Mesothelial cell of epicardium (in vitro differentiated cells): ENCODE data around the gene ZNF570. TPM values are rescaled to one million over a fixed set of nuclear protein-coding genes. Genes with fewer than 3 reads are reported as not detected.

ENCODE experiments used
- DNase-seq, 2 experiments: peaks; one replicate each; pipeline ENCODE4 v3.0.0; 2021; ENCODE audit warnings: low spot score in 2 of 2; ENCODE audit not compliant: unreplicated experiment in 2 of 2
- H3K27ac Mint-ChIP-seq: 2 replicates; pipeline ENCODE4 v1.8.0; 2021; ENCODE audit warnings: mixed read lengths
- H3K27me3 Mint-ChIP-seq: 2 replicates; pipeline ENCODE4 v1.8.0; 2021; ENCODE audit warnings: low read depth, mixed read lengths
- H3K36me3 Mint-ChIP-seq: 2 replicates; pipeline ENCODE4 v1.8.0; 2021; ENCODE audit warnings: mixed read lengths
- H3K4me1 Mint-ChIP-seq: 2 replicates; pipeline ENCODE4 v1.8.0; 2021; ENCODE audit warnings: mixed read lengths
- H3K4me3 Mint-ChIP-seq: 2 replicates; pipeline ENCODE4 v1.8.0; 2021; ENCODE audit warnings: mild to moderate bottlenecking, moderate library complexity, mixed read lengths
- H3K9me3 Mint-ChIP-seq: 2 replicates; pipeline ENCODE4 v1.8.0; 2021; ENCODE audit warnings: mixed read lengths
- total RNA-seq: library from RNA; stranded (reverse); gene quantifications from 3 replicates; pipeline ENCODE4 v1.2.1, GENCODE V29; 2021
- TF ChIP-seq, protein P1 (sequence below): fragments of 200-600 bp; sonication (generic); IDR thresholded peaks from one replicate; pipeline ENCODE4 v1.5.0; 2021; ENCODE audit warnings: antibody characterized with exemption; ENCODE audit not compliant: unreplicated experiment

The ZNF570 gene
- total RNA-seq, 1 donor from 2014 or later: 7.6 TPM

DNA sequence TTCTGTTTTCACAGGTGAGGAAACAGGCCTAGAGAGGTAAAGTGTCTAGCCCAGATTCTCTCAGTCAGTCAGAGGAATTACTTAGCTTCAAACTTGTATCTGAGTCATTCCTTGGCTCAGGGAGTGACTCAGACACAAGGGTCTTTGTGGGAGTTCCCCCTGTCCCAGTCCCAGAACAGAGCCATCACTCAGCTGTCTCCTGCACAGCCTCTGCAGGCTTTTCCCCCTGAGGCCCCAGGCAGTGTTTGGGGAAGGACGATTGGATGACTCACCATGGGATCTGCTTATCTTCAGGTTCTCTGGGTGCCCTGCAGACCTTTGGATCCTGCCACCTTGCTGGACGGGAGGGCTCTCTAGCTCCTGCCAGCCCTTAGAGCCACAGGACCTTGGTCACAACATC lies 50.7 kb downstream of the ZNF570 start:
- Mint-ChIP-seq H3K27me3 (no peaks in the 10 kb centered on the region), H3K9me3 (peaks cover 42% of the 10 kb centered on the region), H3K36me3 (peaks cover 65% of the 10 kb centered on the region), H3K27ac (no peak overlapping the region), H3K4me1 (no peaks in the 10 kb centered on the region), H3K4me3 (no peak overlapping the region)
- no peak for DNase-seq
- TF ChIP-seq, protein P1, sequence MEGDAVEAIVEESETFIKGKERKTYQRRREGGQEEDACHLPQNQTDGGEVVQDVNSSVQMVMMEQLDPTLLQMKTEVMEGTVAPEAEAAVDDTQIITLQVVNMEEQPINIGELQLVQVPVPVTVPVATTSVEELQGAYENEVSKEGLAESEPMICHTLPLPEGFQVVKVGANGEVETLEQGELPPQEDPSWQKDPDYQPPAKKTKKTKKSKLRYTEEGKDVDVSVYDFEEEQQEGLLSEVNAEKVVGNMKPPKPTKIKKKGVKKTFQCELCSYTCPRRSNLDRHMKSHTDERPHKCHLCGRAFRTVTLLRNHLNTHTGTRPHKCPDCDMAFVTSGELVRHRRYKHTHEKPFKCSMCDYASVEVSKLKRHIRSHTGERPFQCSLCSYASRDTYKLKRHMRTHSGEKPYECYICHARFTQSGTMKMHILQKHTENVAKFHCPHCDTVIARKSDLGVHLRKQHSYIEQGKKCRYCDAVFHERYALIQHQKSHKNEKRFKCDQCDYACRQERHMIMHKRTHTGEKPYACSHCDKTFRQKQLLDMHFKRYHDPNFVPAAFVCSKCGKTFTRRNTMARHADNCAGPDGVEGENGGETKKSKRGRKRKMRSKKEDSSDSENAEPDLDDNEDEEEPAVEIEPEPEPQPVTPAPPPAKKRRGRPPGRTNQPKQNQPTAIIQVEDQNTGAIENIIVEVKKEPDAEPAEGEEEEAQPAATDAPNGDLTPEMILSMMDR: no peak

DNA sequence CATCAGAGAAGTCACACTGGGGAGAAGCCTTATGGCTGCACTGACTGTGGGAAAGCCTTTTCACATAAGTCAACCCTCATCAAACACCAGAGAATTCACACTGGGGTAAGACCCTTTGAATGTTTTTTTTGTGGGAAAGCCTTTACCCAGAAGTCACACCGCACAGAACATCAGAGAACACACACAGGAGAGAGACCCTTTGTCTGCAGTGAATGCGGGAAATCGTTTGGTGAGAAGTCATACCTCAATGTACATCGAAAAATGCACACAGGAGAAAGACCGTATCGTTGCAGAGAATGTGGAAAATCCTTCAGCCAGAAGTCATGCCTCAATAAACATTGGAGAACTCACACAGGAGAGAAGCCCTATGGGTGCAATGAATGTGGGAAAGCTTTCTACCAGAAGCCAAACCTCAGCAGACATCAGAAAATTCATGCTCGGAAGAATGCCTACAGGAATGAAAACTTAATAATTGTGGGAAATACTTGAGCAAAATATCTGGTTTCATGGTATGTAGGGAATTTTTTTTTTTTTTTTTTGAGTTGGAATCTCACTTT lies 68.3 kb downstream of the ZNF570 start:
- Mint-ChIP-seq H3K27ac (no peak overlapping the region), H3K4me3 (no peak overlapping the region), H3K36me3 (peaks cover 67% of the 10 kb centered on the region), H3K9me3 (peaks cover 56% of the 10 kb centered on the region), H3K27me3 (no peaks in the 10 kb centered on the region), H3K4me1 (no peaks in the 10 kb centered on the region)
- TF ChIP-seq, protein P1: no peak
- DNase-seq: no peak

Other genes with a start within 250 kb of the ZNF570 start
- 8.5 to 9.4 TPM (median 8.6 TPM) in 3 replicates for gene ZNF527, start 98.3 kb upstream of the ZNF570 start, total RNA-seq
- gene ZNF569, start 1.9 kb upstream of the ZNF570 start, total RNA-seq: 5.4 to 5.8 TPM (median 5.5 TPM) in 3 replicates
- gene ZNF793, start 37.6 kb downstream of the ZNF570 start, total RNA-seq: 29.7 to 32.1 TPM (median 30.4 TPM) in 3 replicates
- gene ZNF571, start 125.4 kb downstream of the ZNF570 start, total RNA-seq: 6.8 to 9.1 TPM (median 6.8 TPM) in 3 replicates
- 0.98 to 1.3 TPM (median 1.2 TPM) in 3 replicates for gene ZNF540, start 125.5 kb downstream of the ZNF570 start, total RNA-seq
- 23.4 to 27.7 TPM (median 23.6 TPM) in 3 replicates for gene ZFP30, start 186.1 kb downstream of the ZNF570 start, total RNA-seq